ENCODE measurements around the gene POLR2E. TPM values are rescaled to one million over a fixed set of nuclear protein-coding genes. Genes with fewer than 3 reads are reported as not detected.

Gene POLR2E
- 241 and 251 TPM in 2 replicates for total RNA-seq

DNA sequence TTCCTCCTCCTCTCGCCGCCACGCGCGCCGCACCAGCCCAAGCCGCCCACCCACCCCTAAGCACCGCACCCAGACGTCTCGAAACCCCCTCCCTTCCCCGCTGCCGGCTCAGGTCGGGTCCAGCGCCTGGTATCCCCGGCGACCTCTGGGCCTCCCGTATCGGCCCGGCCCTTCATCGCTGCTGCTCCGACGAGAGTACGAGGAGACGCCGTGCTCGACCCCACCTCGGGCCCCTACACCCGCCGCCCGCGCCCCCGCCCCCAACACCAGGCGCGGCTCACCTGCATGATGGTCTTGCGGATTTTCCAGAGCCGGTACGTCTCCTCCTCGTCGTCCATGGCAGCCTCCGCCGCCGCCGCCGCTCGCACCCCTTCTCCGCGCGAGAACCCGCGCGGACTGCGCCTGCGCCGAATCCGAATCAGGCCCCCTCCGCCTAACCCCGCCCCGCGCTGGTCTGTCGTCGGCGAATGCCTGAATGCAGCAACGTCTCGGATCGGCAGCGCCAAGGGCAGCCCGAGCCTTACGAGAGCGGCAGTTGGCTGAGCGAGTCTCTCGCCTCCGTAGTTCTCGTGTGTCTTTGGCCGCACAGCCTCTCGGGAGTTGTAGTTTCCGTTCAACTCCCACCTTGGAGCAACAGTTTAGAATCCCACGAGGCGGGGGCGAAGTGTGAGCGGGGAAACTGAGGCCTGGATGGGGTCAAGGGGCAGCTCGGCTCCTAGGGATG lies at the start of gene POLR2E:
TSS of gene POLR2E (minus strand) at position 398 of the 724 bp plus-strand sequence. CDS start at position 338, 60 bp downstream.

DNA sequence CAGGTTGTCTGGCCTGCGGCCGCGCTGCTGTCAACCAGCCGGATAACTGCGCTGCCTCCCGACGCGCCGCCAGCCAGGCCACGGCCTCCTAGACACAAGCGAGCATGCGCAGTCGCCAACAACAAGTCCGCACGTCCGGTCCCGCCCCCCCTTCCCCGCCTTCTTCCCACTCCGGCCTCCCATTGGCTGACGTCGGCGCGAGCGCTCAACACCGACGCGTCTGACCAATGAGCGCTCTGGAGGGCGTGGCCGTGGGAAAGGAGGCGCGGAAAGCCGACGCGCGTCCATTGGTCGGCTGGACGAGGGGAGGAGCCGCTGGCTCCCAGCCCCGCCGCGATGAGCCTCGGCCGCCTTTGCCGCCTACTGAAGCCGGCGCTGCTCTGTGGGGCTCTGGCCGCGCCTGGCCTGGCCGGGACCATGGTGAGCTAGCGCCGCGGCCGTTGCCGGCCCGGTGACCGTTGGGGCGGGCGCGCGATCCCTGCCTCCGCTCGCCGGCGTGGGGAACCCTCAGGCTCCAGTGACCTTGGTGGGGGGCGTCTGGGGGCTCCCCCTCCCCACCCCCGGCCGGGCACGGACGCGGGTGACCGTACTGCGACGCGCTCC lies 8.6 kb upstream of the POLR2E start, which contains the start of gene GPX4:
TSS of gene GPX4 (plus strand) at position 287 of the 603 bp plus-strand sequence. CDS start at position 337, 50 bp downstream.

DNA sequence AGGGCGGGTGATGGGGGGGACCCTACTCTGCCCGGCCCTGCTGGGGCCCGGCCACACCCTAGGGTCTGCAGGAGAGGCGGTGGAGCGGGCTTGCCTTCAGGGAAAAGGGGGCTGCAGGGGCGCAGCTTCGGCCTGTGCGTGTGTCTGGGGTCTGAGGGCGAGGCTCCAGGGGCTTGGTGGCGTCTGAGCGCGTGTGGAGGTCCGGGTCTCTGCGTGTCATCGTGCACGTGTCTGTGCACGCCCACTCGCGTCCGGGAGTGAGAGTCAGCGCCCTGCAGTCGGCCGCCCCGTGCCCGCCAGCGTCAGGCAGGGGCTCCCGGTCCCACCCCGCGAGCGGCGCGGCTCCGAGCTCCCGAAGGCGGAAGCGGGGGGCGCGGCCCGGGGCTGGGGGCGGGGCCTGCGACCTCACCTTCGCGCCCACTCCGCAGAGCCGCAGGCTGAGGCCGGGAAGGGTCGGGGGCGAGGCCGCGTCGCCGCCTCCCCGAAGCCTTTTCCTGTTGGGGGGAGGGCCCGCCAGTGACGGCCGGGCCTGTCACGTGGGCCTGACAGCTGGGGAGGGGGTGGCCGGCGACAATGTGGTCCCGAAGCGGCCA lies 28.3 kb downstream of the POLR2E start, which contains the start of gene ARHGAP45:
TSS of gene ARHGAP45 (plus strand) at position 420 of the 593 bp plus-strand sequence. CDS start 239 bp downstream, outside the sequence.

DNA sequence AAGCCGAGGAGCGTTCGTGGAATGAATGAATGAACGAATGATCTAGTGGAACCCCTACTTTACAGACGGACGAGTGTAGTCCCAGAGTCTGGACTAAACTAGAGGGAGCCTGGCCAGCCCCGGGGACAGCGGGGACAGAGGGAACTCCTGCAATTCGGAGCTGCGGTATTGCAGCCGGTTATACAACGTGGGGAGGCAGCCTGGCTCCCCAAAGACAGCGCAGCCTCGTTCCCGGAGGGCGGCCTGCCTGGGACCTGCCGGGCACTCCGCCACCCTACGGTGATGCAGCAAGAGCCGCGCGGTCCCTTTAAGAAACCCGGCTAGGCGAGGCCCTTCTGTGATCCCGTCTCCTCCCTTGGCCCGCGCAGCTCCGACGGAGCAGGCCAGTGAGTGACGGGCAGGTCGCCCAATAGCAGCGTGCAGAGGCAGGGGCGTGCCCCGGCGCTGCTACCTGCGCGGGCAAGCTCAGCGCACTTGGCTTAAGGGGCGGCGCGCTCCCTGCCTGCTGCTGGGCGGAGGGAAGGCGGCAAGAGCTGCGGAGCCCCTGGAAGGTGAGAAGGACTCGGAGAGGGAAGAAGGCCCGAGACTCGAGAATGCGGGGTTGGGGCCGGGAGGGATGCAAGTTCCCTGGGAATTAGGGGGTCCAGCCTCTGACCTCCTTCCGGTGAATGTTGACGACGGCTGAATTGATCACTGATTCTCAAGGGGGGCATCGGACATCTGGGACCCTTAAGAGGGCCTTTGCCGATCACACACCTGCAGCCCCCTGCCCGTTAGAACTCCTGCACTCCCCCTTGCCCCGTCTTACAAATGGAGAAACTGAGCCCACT lies 55.3 kb downstream of the POLR2E start, which contains the start of gene ABCA7:
TSS of gene ABCA7 (plus strand) at position 462 of the 830 bp plus-strand sequence. CDS start 1,255 bp downstream, outside the sequence.

Other genes starting within 250 kb of the POLR2E start
- gene ELANE, start 243.1 kb downstream of the POLR2E start, total RNA-seq, result not detected in 2 replicates
- gene CFD, start 235.7 kb downstream of the POLR2E start, total RNA-seq, result 3.5 and 6.6 TPM in 2 replicates
- 47.1 and 48.6 TPM in 2 replicates for gene MED16, start 202.2 kb downstream of the POLR2E start, total RNA-seq
- gene RNU6-9, start 201.9 kb downstream of the POLR2E start, total RNA-seq, result not detected in 2 replicates
- gene R3HDM4, start 182.2 kb downstream of the POLR2E start, total RNA-seq, result 57.1 and 58.6 TPM in 2 replicates
- gene KISS1R, start 178.0 kb downstream of the POLR2E start, total RNA-seq, result 0.14 TPM in 1 of 2 replicates, not detected in the other
- gene ARID3A, start 169.3 kb downstream of the POLR2E start, total RNA-seq, result 5.3 and 13.5 TPM in 2 replicates
- 70.8 and 71.6 TPM in 2 replicates for gene WDR18, start 111.0 kb downstream of the POLR2E start, total RNA-seq
- gene GRIN3B, start 95.0 kb downstream of the POLR2E start, total RNA-seq, result 4.4 and 6.3 TPM in 2 replicates
- gene TMEM259, start 74.3 kb downstream of the POLR2E start, total RNA-seq, result 150 and 164 TPM in 2 replicates
- gene RNU6-2, start 73.9 kb downstream of the POLR2E start, total RNA-seq, result not detected in 2 replicates
- 247 and 249 TPM in 2 replicates for gene CNN2, start 68.8 kb downstream of the POLR2E start, total RNA-seq
- gene ABCA7, start 55.3 kb downstream of the POLR2E start, total RNA-seq, result 14.7 and 21.7 TPM in 2 replicates
- 9.0 and 12.5 TPM in 2 replicates for gene ARHGAP45, start 28.2 kb downstream of the POLR2E start, total RNA-seq
- gene GPX4, start 8.6 kb upstream of the POLR2E start, total RNA-seq, result 330 and 347 TPM in 2 replicates
- gene SBNO2, start 78.9 kb upstream of the POLR2E start, total RNA-seq, result 37.3 and 53.2 TPM in 2 replicates
- gene STK11, start 110.4 kb upstream of the POLR2E start, total RNA-seq, result 84.3 and 93.8 TPM in 2 replicates
- gene CBARP, start 142.6 kb upstream of the POLR2E start, total RNA-seq, result 6.6 and 8.5 TPM in 2 replicates
- 142 and 144 TPM in 2 replicates for gene ATP5F1D, start 146.4 kb upstream of the POLR2E start, total RNA-seq
- 32.7 and 52.6 TPM in 2 replicates for gene MIDN, start 153.2 kb upstream of the POLR2E start, total RNA-seq
- 193 and 255 TPM in 2 replicates for gene CIRBP, start 174.0 kb upstream of the POLR2E start, total RNA-seq
- gene FAM174C, start 180.2 kb upstream of the POLR2E start, total RNA-seq, result 81.9 and 109 TPM in 2 replicates
- not detected in 2 replicates for gene EFNA2, start 190.5 kb upstream of the POLR2E start, total RNA-seq